Keratinocyte (primary cell): ENCODE data around the gene ZNF135. TPM values are rescaled to one million over a fixed set of nuclear protein-coding genes. Genes with fewer than 3 reads are reported as not detected.

Source experiments
- DNase-seq: peaks from one replicate; pipeline ENCODE4 v3.0.0-alpha.2; 2011; ENCODE audit warnings: low read depth, missing footprints, low spot score
- FAIRE-seq: peaks from 2 replicates; lab custom pipeline; 2011; peaks lifted over from hg19 to GRCh38; lab: Jason Lieb, UNC
- H2AFZ ChIP-seq: 2 replicates; pipeline ENCODE4 v1.6.0; 2012; ENCODE audit warnings: low read length, control low read depth, inconsistent platforms; ENCODE audit not compliant: control insufficient read depth
- H3K27ac ChIP-seq: 2 replicates; pipeline ENCODE4 v1.5.1; 2011; ENCODE audit warnings: low read length; ENCODE audit not compliant: control insufficient read depth, insufficient read depth
- H3K27me3 ChIP-seq: 3 replicates; pipeline ENCODE4 v1.6.0; 2011; ENCODE audit warnings: low read length; ENCODE audit not compliant: control insufficient read depth, insufficient read depth; ENCODE audit errors: extremely low read depth
- H3K36me3 ChIP-seq, 2 experiments: 2 replicates in 1 of 2; 3 replicates in 1 of 2; pipeline ENCODE4 v1.5.1; 2011; ENCODE audit warnings: low read length in 2 of 2, mild to moderate bottlenecking in 1 of 2; ENCODE audit not compliant: control insufficient read depth in 2 of 2, insufficient read depth in 2 of 2; ENCODE audit errors: extremely low read depth in 1 of 2
- H3K4me1 ChIP-seq: 3 replicates; pipeline ENCODE4 v1.5.1; 2011; ENCODE audit warnings: low read length; ENCODE audit not compliant: control insufficient read depth, insufficient read depth; ENCODE audit errors: extremely low read depth
- H3K4me2 ChIP-seq: 3 replicates; pipeline ENCODE4 v1.6.0; 2011; ENCODE audit warnings: low read depth, low read length; ENCODE audit not compliant: control insufficient read depth, insufficient read depth; ENCODE audit errors: extremely low read depth
- H3K4me3 ChIP-seq, 3 experiments: fragments of 200-600 bp in 1 of 3; sonication (generic) in 1 of 3; 2 replicates in 2 of 3; 3 replicates in 1 of 3; pipeline ENCODE4 v1.5.1; 2011 to 2016; ENCODE audit warnings: low read length in 3 of 3, mild to moderate bottlenecking in 3 of 3, control low read depth in 2 of 3, inconsistent platforms in 1 of 3, low read depth in 1 of 3, mixed read lengths in 1 of 3, mixed run types in 1 of 3, moderate library complexity in 1 of 3; ENCODE audit not compliant: control insufficient read depth in 2 of 3, insufficient read depth in 2 of 3; ENCODE audit errors: extremely low read depth in 1 of 3
- H3K79me2 ChIP-seq: 2 replicates; pipeline ENCODE4 v1.6.0; 2012; ENCODE audit warnings: low read length; ENCODE audit not compliant: control insufficient read depth, insufficient read depth
- H3K9ac ChIP-seq: 3 replicates; pipeline ENCODE4 v1.6.0; 2011; ENCODE audit warnings: low read length; ENCODE audit not compliant: control insufficient read depth, insufficient read depth; ENCODE audit errors: extremely low read depth
- H3K9me1 ChIP-seq: 3 replicates; pipeline ENCODE4 v1.6.0; 2011; ENCODE audit warnings: low read length; ENCODE audit not compliant: control insufficient read depth, insufficient read depth; ENCODE audit errors: extremely low read depth
- H3K9me3 ChIP-seq: 2 replicates; pipeline ENCODE4 v1.5.1; 2012; ENCODE audit warnings: low read depth, low read length; ENCODE audit not compliant: control insufficient read depth
- H4K20me1 ChIP-seq: 3 replicates; pipeline ENCODE4 v1.6.0; 2011; ENCODE audit warnings: low read length; ENCODE audit not compliant: control insufficient read depth, insufficient read depth; ENCODE audit errors: extremely low read depth
- EZH2 ChIP-seq: IDR thresholded peaks from one replicate; pipeline ENCODE4 v1.6.1; 2012; ENCODE audit warnings: inconsistent platforms, mild to moderate bottlenecking, low read length, moderate library complexity
- dilution Hi-C: fragments of 300-500 bp; cut with MboI; formaldehyde crosslinking; loops from one replicate; pipeline ENCODE4 v1.7.0; 2020; ENCODE audit warnings: low sequenced_read_pairs; ENCODE audit not compliant: extremely low pct_ligation_motif_present
- polyA plus RNA-seq, 5 experiments: library from polyadenylated mRNA; depleted of rRNA in 3 of 5; stranded (reverse) in 3 of 5; stranded (forward) in 1 of 5; unstranded in 1 of 5; fragments of >200 nt; gene quantifications; 1 replicate in 1 of 5; 2 replicates in 3 of 5; 3 replicates in 1 of 5; pipeline versions ENCODE4 v1.2.1 to v1.2.3, GENCODE V29; 2011 to 2012; ENCODE audit warnings: missing spikeins in 2 of 5, low read depth in 1 of 5, low replicate concordance in 1 of 5
- TF ChIP-seq, protein P1 (sequence below), 3 experiments: IDR thresholded peaks in 1 of 3; conservative IDR thresholded peaks in 1 of 3; optimal IDR thresholded peaks in 1 of 3; 2 replicates in 2 of 3; 3 replicates in 1 of 3; pipeline versions ENCODE3 to v1.5.1; 2011; ENCODE audit warnings: low read length in 3 of 3, mild to moderate bottlenecking in 3 of 3, moderate library complexity in 2 of 3, control low read depth in 1 of 3, inconsistent platforms in 1 of 3; ENCODE audit not compliant: insufficient read depth in 2 of 3; ENCODE audit errors: extremely low read depth in 1 of 3

The ZNF135 gene
- polyA plus RNA-seq, 1 donor (not counting 4 experiments of a cell fraction or from before 2014, with no cell fraction given): 3.4 TPM

GRCh38 chr19:58060231-58060630 is 1.1 kb downstream of the ZNF135 start:
- H2AFZ ChIP-seq: no peak overlapping the region
- TF ChIP-seq EZH2: no peak
- TF ChIP-seq, protein P1, sequence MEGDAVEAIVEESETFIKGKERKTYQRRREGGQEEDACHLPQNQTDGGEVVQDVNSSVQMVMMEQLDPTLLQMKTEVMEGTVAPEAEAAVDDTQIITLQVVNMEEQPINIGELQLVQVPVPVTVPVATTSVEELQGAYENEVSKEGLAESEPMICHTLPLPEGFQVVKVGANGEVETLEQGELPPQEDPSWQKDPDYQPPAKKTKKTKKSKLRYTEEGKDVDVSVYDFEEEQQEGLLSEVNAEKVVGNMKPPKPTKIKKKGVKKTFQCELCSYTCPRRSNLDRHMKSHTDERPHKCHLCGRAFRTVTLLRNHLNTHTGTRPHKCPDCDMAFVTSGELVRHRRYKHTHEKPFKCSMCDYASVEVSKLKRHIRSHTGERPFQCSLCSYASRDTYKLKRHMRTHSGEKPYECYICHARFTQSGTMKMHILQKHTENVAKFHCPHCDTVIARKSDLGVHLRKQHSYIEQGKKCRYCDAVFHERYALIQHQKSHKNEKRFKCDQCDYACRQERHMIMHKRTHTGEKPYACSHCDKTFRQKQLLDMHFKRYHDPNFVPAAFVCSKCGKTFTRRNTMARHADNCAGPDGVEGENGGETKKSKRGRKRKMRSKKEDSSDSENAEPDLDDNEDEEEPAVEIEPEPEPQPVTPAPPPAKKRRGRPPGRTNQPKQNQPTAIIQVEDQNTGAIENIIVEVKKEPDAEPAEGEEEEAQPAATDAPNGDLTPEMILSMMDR (optimal IDR thresholded peaks at IDR 0.05 in 1 of 3, IDR thresholded peaks at IDR 0.05 in 1 of 3, conservative IDR thresholded peaks at IDR 0.05 in 1 of 3; ENCODE audit: extremely low read depth in 1 of 3, insufficient read depth in 2 of 3, low read length in 3 of 3): no peak
- peaks cover 25% of the 10 kb centered on the region for H3K9me3 ChIP-seq
- dilution Hi-C loops: no loop called here
- H3K4me1 ChIP-seq: no peaks in the 10 kb centered on the region
- no peaks in the 10 kb centered on the region for H4K20me1 ChIP-seq
- H3K27ac ChIP-seq: no peak overlapping the region
- H3K4me2 ChIP-seq: no peak overlapping the region
- H3K9me1 ChIP-seq: no peaks in the 10 kb centered on the region
- H3K4me3 ChIP-seq: no peak overlapping the region
- H3K27me3 ChIP-seq: no peaks in the 10 kb centered on the region
- FAIRE-seq: no peak
- no peak for DNase-seq
- no peak overlapping the region for H3K9ac ChIP-seq
- no peaks in the 10 kb centered on the region for H3K79me2 ChIP-seq
- no peaks in the 10 kb centered on the region for H3K36me3 ChIP-seq

DNA sequence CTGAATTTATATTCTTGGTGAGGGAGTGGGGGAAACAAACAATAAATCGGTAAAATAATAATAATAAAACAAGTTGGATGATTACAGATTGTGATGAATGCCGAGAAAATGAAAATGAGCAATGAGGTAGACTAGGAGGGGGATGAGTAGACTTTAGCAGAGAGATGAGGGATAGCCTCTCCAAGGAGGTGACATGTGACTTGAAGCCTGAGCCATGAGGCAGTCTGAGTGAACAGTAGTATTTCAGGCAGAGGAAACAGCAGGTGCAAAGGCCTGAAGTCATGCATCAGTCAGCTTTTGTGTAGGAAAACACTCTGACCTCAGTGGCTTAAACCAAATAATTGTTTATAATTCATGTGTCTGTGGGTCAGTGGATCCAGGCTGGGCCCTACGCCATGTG is 4.6 kb downstream of the ZNF135 start:
- Histone ChIP-seq H3K9me1 (no peaks in the 10 kb centered on the region), H3K4me1 (no peaks in the 10 kb centered on the region), H3K36me3 (peaks cover 0 to 1% of the 10 kb centered on the region in 2 experiments), H3K9ac (no peak overlapping the region), H3K9me3 (peaks cover 33% of the 10 kb centered on the region), H4K20me1 (no peaks in the 10 kb centered on the region), H3K27me3 (no peaks in the 10 kb centered on the region), H3K4me2 (no peak overlapping the region), H2AFZ (no peak overlapping the region), H3K4me3 (no peak overlapping the region), H3K27ac (no peak overlapping the region), H3K79me2 (no peaks in the 10 kb centered on the region)
- TF ChIP-seq, protein P1 (optimal IDR thresholded peaks at IDR 0.05 in 1 of 3, IDR thresholded peaks at IDR 0.05 in 1 of 3, conservative IDR thresholded peaks at IDR 0.05 in 1 of 3; ENCODE audit: extremely low read depth in 1 of 3, insufficient read depth in 2 of 3, low read length in 3 of 3): no peak
- TF ChIP-seq EZH2: no peak
- DNase-seq (no peak), FAIRE-seq (no peak)
- dilution Hi-C loops: no loop called here
